Upper lobe of left lung (tissue), 6 donors: ENCODE results near the gene ZNF407. TPM values are rescaled to one million over a fixed set of nuclear protein-coding genes. Genes with fewer than 3 reads are reported as not detected.
"Not testable (repeated sequence)": the region's sequence is repeated elsewhere in the genome, so short reads cannot be mapped to it uniquely, and the experiment has no call there.

Experiments used
- ATAC-seq, 2 donors: fragments of 200-7000 bp; cut with Tn5 transposase; one replicate each; pipeline ENCODE4 v1.9.1; 2022; ENCODE audit warnings: mild to moderate bottlenecking in 2 of 2, moderate library complexity in 2 of 2; ENCODE audit not compliant: low FRiP score in 2 of 2
- DNase-seq, 2 donors: peaks; one replicate each; pipeline ENCODE4 v3.0.0-alpha.2; 2019 to 2020
- H3K27ac ChIP-seq, 4 donors: fragments of 200-600 bp; sonication (generic); one replicate each; pipeline ENCODE4 v1.5.1; 2016 to 2019
- H3K27me3 ChIP-seq, 4 donors: fragments of 200-600 bp; sonication (generic); one replicate each; pipeline ENCODE4 v1.5.1; 2017 to 2019
- H3K36me3 ChIP-seq, 4 donors: fragments of 200-600 bp; sonication (generic); one replicate each; pipeline ENCODE4 v1.5.1; 2016 to 2019
- H3K4me1 ChIP-seq, 4 donors: fragments of 200-600 bp; sonication (generic); one replicate each; pipeline ENCODE4 v1.5.1; 2018 to 2019
- H3K4me3 ChIP-seq, 4 donors: fragments of 200-600 bp; sonication (generic); one replicate each; pipeline ENCODE4 v1.5.1; 2017 to 2019; ENCODE audit warnings: mild to moderate bottlenecking in 2 of 4, moderate library complexity in 1 of 4
- H3K9me3 ChIP-seq, 4 donors: fragments of 200-600 bp; sonication (generic); one replicate each; pipeline ENCODE4 v1.5.1; 2018 to 2019
- CTCF ChIP-seq, 6 experiments: fragments of 450-650 bp in 4 of 6; fragments of 200-600 bp in 2 of 6; sonication (generic) in 2 of 6; IDR thresholded peaks; one replicate each; pipeline ENCODE4 v1.5.1; 2016 to 2019; ENCODE audit warnings: antibody characterized with exemption in 6 of 6
- EP300 ChIP-seq, 4 donors: sonication (generic); formaldehyde crosslinking; IDR thresholded peaks; one replicate each; pipeline ENCODE4 v1.5.1; 2017; ENCODE audit warnings: antibody characterized with exemption in 4 of 4, control low read depth in 2 of 4
- POLR2A ChIP-seq, 4 donors: fragments of 450-650 bp; IDR thresholded peaks; one replicate each; pipeline ENCODE4 v1.5.1; 2016 to 2017; ENCODE audit warnings: antibody characterized with exemption in 4 of 4, mild to moderate bottlenecking in 2 of 4
- POLR2AphosphoS5 ChIP-seq, 2 donors: sonication (generic); formaldehyde crosslinking; IDR thresholded peaks; one replicate each; pipeline ENCODE4 v1.5.1; 2017; ENCODE audit warnings: antibody characterized with exemption in 2 of 2
- WGBS, 2 donors: methylation state at CpG; one replicate each; pipeline ENCODE4 v1.1.5; 2017 to 2018; 5-methylcytosine and 5-hydroxymethylcytosine counted together
- total RNA-seq, 6 donors: library from RNA; depleted of rRNA in 4 of 6; stranded (reverse); fragments of >200 nt in 4 of 6; gene quantifications; one replicate each; pipeline versions ENCODE4 v1.1.0 to v1.2.1, GENCODE V29; 2016 to 2021
- donor health status: DM: no; HTN: no; CAD: no; lungs with moderate emphysema.
- donor health status: DM: no; HTN: yes; CAD: no; lungs with severe emphysema.

ZNF407 gene
- total RNA-seq, 6 donors from 2014 or later: 12.2 to 77.5 (median 17.1) TPM

GRCh38 chr18:74967438-74967837, 369.8 kb downstream of the ZNF407 start:
- no peaks in the 10 kb centered on the region for H3K4me1 ChIP-seq
- TF ChIP-seq POLR2A (IDR thresholded peaks at IDR 0.05) (no peak), EP300 (IDR thresholded peaks at IDR 0.05) (no peak), CTCF (IDR thresholded peaks at IDR 0.05) (no peak), POLR2AphosphoS5 (IDR thresholded peaks at IDR 0.05) (no peak)
- no peak for ATAC-seq
- no peak overlapping the region for H3K4me3 ChIP-seq
- 75 to 88% methylated on average over 3 of the region's 3 CpGs for WGBS, 2 donors
- no peak overlapping the region for H3K27ac ChIP-seq
- no peaks in the 10 kb centered on the region for H3K27me3 ChIP-seq
- H3K36me3 ChIP-seq: no peaks in the 10 kb centered on the region
- no peaks in the 10 kb centered on the region for H3K9me3 ChIP-seq
- no peak for DNase-seq

GRCh38 chr18:74967979-74968378, 370.3 kb downstream of the ZNF407 start:
- no peak overlapping the region for H3K4me3 ChIP-seq
- H3K4me1 ChIP-seq: no peaks in the 10 kb centered on the region
- DNase-seq (no peak), ATAC-seq (no peak)
- H3K27me3 ChIP-seq: no peaks in the 10 kb centered on the region
- TF ChIP-seq POLR2AphosphoS5 (IDR thresholded peaks at IDR 0.05) (no peak), POLR2A (IDR thresholded peaks at IDR 0.05) (no peak), EP300 (IDR thresholded peaks at IDR 0.05) (no peak), CTCF (IDR thresholded peaks at IDR 0.05) (no peak)
- H3K36me3 ChIP-seq: no peaks in the 10 kb centered on the region
- WGBS, 2 donors: 95 to 100% methylated on average over 2 of the region's 2 CpGs
- H3K27ac ChIP-seq: no peak overlapping the region
- H3K9me3 ChIP-seq: no peaks in the 10 kb centered on the region

- peak in 1 of 2 donors; percentile 39 for DNase-seq
- WGBS, 2 donors: 64 to 82% methylated on average over 4 of the region's 4 CpGs
- ATAC-seq, H3K36me3 ChIP-seq, H3K27me3 ChIP-seq, H3K4me1 ChIP-seq, H3K9me3 ChIP-seq, H3K4me3 ChIP-seq: not testable (repeated sequence)
- H3K27ac ChIP-seq: peak overlapping the region in 1 of 4 donors; percentile 17
These were observed 373.7 kb downstream of the ZNF407 start for GRCh38 chr18:74971358-74971757.

- H3K4me3 ChIP-seq, ATAC-seq, H3K9me3 ChIP-seq, H3K4me1 ChIP-seq, H3K27me3 ChIP-seq, H3K36me3 ChIP-seq, DNase-seq: not testable (repeated sequence)
- WGBS, 2 donors: 34 to 89% methylated on average over 2 of the region's 2 CpGs
- peak overlapping the region in 1 of 4 donors; percentile 59 for H3K27ac ChIP-seq
- peak in 1 of 4 donors; percentile 18 for TF ChIP-seq POLR2A (IDR thresholded peaks at IDR 0.05)
These were observed 374.1 kb downstream of the ZNF407 start for GRCh38 chr18:74971776-74972175.

GRCh38 chr18:74972354-74972753, 374.7 kb downstream of the ZNF407 start:
- DNase-seq: no peak
- H3K9me3 ChIP-seq: no peaks in the 10 kb centered on the region
- no peak overlapping the region for H3K4me3 ChIP-seq
- TF ChIP-seq EP300 (IDR thresholded peaks at IDR 0.05): no peak
- no peak for TF ChIP-seq POLR2AphosphoS5 (IDR thresholded peaks at IDR 0.05)
- TF ChIP-seq POLR2A (IDR thresholded peaks at IDR 0.05): no peak
- no peak for TF ChIP-seq CTCF (IDR thresholded peaks at IDR 0.05)
- 67 to 80% methylated on average over 1 of the region's 1 CpG for WGBS, 2 donors
- H3K4me1 ChIP-seq: peaks cover 0 to 8% (median 2%) of the 10 kb centered on the region in 4 donors
- H3K27ac ChIP-seq: peak overlapping the region in 1 of 4 donors; percentile 59
- H3K36me3 ChIP-seq: no peaks in the 10 kb centered on the region
- no peak for ATAC-seq
- H3K27me3 ChIP-seq: no peaks in the 10 kb centered on the region

- ATAC-seq (no peak), DNase-seq (no peak)
- no peaks in the 10 kb centered on the region for H3K36me3 ChIP-seq
- H3K9me3 ChIP-seq: no peaks in the 10 kb centered on the region
- no peak overlapping the region for H3K4me3 ChIP-seq
- TF ChIP-seq POLR2A (IDR thresholded peaks at IDR 0.05): no peak
- no peak for TF ChIP-seq POLR2AphosphoS5 (IDR thresholded peaks at IDR 0.05)
- no peak for TF ChIP-seq CTCF (IDR thresholded peaks at IDR 0.05)
- TF ChIP-seq EP300 (IDR thresholded peaks at IDR 0.05): no peak
- peaks cover 0 to 8% (median 2%) of the 10 kb centered on the region in 4 donors for H3K4me1 ChIP-seq
- WGBS, 2 donors: 87 to 94% methylated on average over 5 of the region's 5 CpGs
- H3K27me3 ChIP-seq: no peaks in the 10 kb centered on the region
- no peak overlapping the region for H3K27ac ChIP-seq
These were observed 377.3 kb downstream of the ZNF407 start for GRCh38 chr18:74975001-74975400.
